ENCODE results near the gene PRDM2. TPM values are rescaled to one million over a fixed set of nuclear protein-coding genes. Genes with fewer than 3 reads are reported as not detected.

PRDM2 gene
- total RNA-seq, 5 donors from 2014 or later (not counting 1 experiment from before 2014, with no cell fraction given): 93.3 to 162 (median 99.4) TPM

- ATAC-seq (replicated peaks in 1 of 4) (no peak), DNase-seq (no peak)
- ChIA-PET POLR2A (interaction anchor here in 1 of 2 donors (1.1 kb wide), 1 partner anchor 9 kb away, joined by 5 read pairs; no protein-coding TSS in a partner anchor), CTCF (no interaction called here)
- peaks cover 0 to 9% of the 10 kb centered on the region in 2 donors for H3K36me3 ChIP-seq (ENCODE audit: control insufficient read depth in 2 of 2, extremely low read depth in 1 of 2, insufficient read depth in 1 of 2, low read length in 1 of 2)
- peaks cover 26 to 43% (median 32%) of the 10 kb centered on the region in 3 donors for H3K4me1 Mint-ChIP-seq
- peaks cover 4 to 18% of the 10 kb centered on the region in 2 experiments for H3K4me1 ChIP-seq (ENCODE audit: control insufficient read depth in 1 of 2, extremely low read depth in 1 of 2, insufficient read depth in 2 of 2, low read length in 2 of 2)
- no peak overlapping the region for H3K4me3 Mint-ChIP-seq
- no peaks in the 10 kb centered on the region for H3K27me3 ChIP-seq (replicated peaks in 1 of 2; ENCODE audit: control insufficient read depth in 2 of 2, extremely low read depth in 1 of 2, insufficient read depth in 2 of 2, low read length in 1 of 2)
- H3K27ac Mint-ChIP-seq: peak overlapping the region in 1 of 2 donors; percentile 41
- no CpG with 5 or more reads among the region's 3 CpGs for WGBS (ENCODE audit: insufficient coverage)
- H3K27ac ChIP-seq (ENCODE audit: low read length): no peak overlapping the region
- no peaks in the 10 kb centered on the region for H3K27me3 Mint-ChIP-seq
- H3K9me3 ChIP-seq: no peaks in the 10 kb centered on the region
- peaks cover 35% of the 10 kb centered on the region for H3K36me3 Mint-ChIP-seq
- H3K4me3 ChIP-seq (ENCODE audit: control insufficient read depth in 1 of 2, extremely low read depth in 1 of 2, low read length in 1 of 2): no peak overlapping the region
- no peaks in the 10 kb centered on the region for H3K9me3 Mint-ChIP-seq
These were observed 46.4 kb downstream of the PRDM2 start for GRCh38 chr1:13746342-13746741.

GRCh38 chr1:13748610-13749505 is 48.9 kb downstream of the PRDM2 start:
- ATAC-seq (replicated peaks in 1 of 4) (peak; percentile 89 to 92 (median 90)), DNase-seq (peak; percentile 90 to 98 (median 96))
- Mint-ChIP-seq H3K36me3 (peaks cover 31% of the 10 kb centered on the region), H3K27ac (peak overlapping the region; percentile 87 to 94), H3K4me1 (peaks cover 51 to 63% (median 53%) of the 10 kb centered on the region in 3 donors), H3K27me3 (no peaks in the 10 kb centered on the region), H3K9me3 (no peaks in the 10 kb centered on the region), H3K4me3 (peak overlapping the region; percentile 82 to 94 (median 87))
- 3% methylated on average over 78 of the region's 83 CpGs for WGBS (ENCODE audit: insufficient coverage)
- no peaks in the 10 kb centered on the region for H3K27me3 ChIP-seq (replicated peaks in 1 of 2; ENCODE audit: control insufficient read depth in 2 of 2, extremely low read depth in 1 of 2, insufficient read depth in 2 of 2, low read length in 1 of 2)
- peaks cover 23 to 26% of the 10 kb centered on the region in 2 experiments for H3K4me1 ChIP-seq (ENCODE audit: control insufficient read depth in 1 of 2, extremely low read depth in 1 of 2, insufficient read depth in 2 of 2, low read length in 2 of 2)
- H3K27ac ChIP-seq (ENCODE audit: low read length): peak overlapping the region; percentile 87
- no peaks in the 10 kb centered on the region for H3K9me3 ChIP-seq
- POLR2A ChIA-PET: interaction anchor here (0.5 to 1.6 kb wide), 18 partner anchors 9 to 48 kb away, joined by 3 to 46 read pairs (median 4); no protein-coding TSS in a partner anchor
- H3K4me3 ChIP-seq (ENCODE audit: control insufficient read depth in 1 of 2, extremely low read depth in 1 of 2, low read length in 1 of 2): peak overlapping the region; percentile 11 to 59
- CTCF ChIA-PET: interaction anchor here in 1 of 2 donors (0.6 to 3.1 kb wide), 12 partner anchors 9 to 80 kb away, joined by 3 to 17 read pairs (median 5); no protein-coding TSS in a partner anchor
- peaks cover 0 to 7% of the 10 kb centered on the region in 2 donors for H3K36me3 ChIP-seq (ENCODE audit: control insufficient read depth in 2 of 2, extremely low read depth in 1 of 2, insufficient read depth in 1 of 2, low read length in 1 of 2)

- DNase-seq: peak in 31 of 35 experiments; percentile 8 to 61 (median 35)
- Histone ChIP-seq H3K9me3 (no peaks in the 10 kb centered on the region), H3K4me3 (ENCODE audit: control insufficient read depth in 1 of 2, extremely low read depth in 1 of 2, low read length in 1 of 2) (peak overlapping the region; percentile 59 to 72), H3K27me3 (replicated peaks in 1 of 2; ENCODE audit: control insufficient read depth in 2 of 2, extremely low read depth in 1 of 2, insufficient read depth in 2 of 2, low read length in 1 of 2) (no peaks in the 10 kb centered on the region), H3K36me3 (ENCODE audit: control insufficient read depth in 2 of 2, extremely low read depth in 1 of 2, insufficient read depth in 1 of 2, low read length in 1 of 2) (peaks cover 0 to 16% of the 10 kb centered on the region in 2 donors), H3K4me1 (ENCODE audit: control insufficient read depth in 1 of 2, extremely low read depth in 1 of 2, insufficient read depth in 2 of 2, low read length in 2 of 2) (peaks cover 28 to 32% of the 10 kb centered on the region in 2 experiments), H3K27ac (ENCODE audit: low read length) (peak overlapping the region; percentile 31)
- H3K36me3 Mint-ChIP-seq: peaks cover 31% of the 10 kb centered on the region
- H3K4me3 Mint-ChIP-seq: peak overlapping the region; percentile 87 to 96 (median 95)
- peak; percentile 9 to 47 (median 40) for ATAC-seq (replicated peaks in 1 of 4)
- no peaks in the 10 kb centered on the region for H3K27me3 Mint-ChIP-seq
- H3K27ac Mint-ChIP-seq: peak overlapping the region; percentile 83 to 87
- H3K4me1 Mint-ChIP-seq: peaks cover 60 to 67% (median 61%) of the 10 kb centered on the region in 3 donors
- ChIA-PET CTCF (interaction anchor here in 1 of 2 donors (0.6 to 3.1 kb wide), 9 partner anchors 8 to 49 kb away, joined by 3 to 17 read pairs (median 5); no protein-coding TSS in a partner anchor), POLR2A (interaction anchor here (0.7 to 1.6 kb wide), 15 partner anchors 8 to 49 kb away, joined by 3 to 46 read pairs (median 4); no protein-coding TSS in a partner anchor)
- under 1% methylated on average over 81 of the region's 81 CpGs for WGBS (ENCODE audit: insufficient coverage)
- no peaks in the 10 kb centered on the region for H3K9me3 Mint-ChIP-seq
These were observed 49.8 kb downstream of the PRDM2 start for GRCh38 chr1:13749543-13750341.

- Mint-ChIP-seq H3K4me3 (peak overlapping the region; percentile 28 to 95 (median 87)), H3K36me3 (peaks cover 29% of the 10 kb centered on the region), H3K9me3 (no peaks in the 10 kb centered on the region), H3K27me3 (no peaks in the 10 kb centered on the region), H3K27ac (no peak overlapping the region), H3K4me1 (peaks cover 72 to 77% (median 73%) of the 10 kb centered on the region in 3 donors)
- 85% methylated on average over 5 of the region's 5 CpGs for WGBS (ENCODE audit: insufficient coverage)
- no peaks in the 10 kb centered on the region for H3K27me3 ChIP-seq (replicated peaks in 1 of 2; ENCODE audit: control insufficient read depth in 2 of 2, extremely low read depth in 1 of 2, insufficient read depth in 2 of 2, low read length in 1 of 2)
- ChIA-PET CTCF (interaction anchor here in 1 of 2 donors (0.6 to 1.3 kb wide), 5 partner anchors 9 to 1164 kb away, joined by 3 to 6 read pairs (median 3); no protein-coding TSS in a partner anchor), POLR2A (interaction anchor here (0.6 to 1.3 kb wide), 4 partner anchors 9 to 49 kb away, joined by 3 to 7 read pairs (median 4); no protein-coding TSS in a partner anchor)
- H3K9me3 ChIP-seq: no peaks in the 10 kb centered on the region
- no peak overlapping the region for H3K4me3 ChIP-seq (ENCODE audit: control insufficient read depth in 1 of 2, extremely low read depth in 1 of 2, low read length in 1 of 2)
- no peak overlapping the region for H3K27ac ChIP-seq (ENCODE audit: low read length)
- H3K4me1 ChIP-seq (ENCODE audit: control insufficient read depth in 1 of 2, extremely low read depth in 1 of 2, insufficient read depth in 2 of 2, low read length in 2 of 2): peaks cover 32 to 41% of the 10 kb centered on the region in 2 experiments
- DNase-seq: no peak
- H3K36me3 ChIP-seq (ENCODE audit: control insufficient read depth in 2 of 2, extremely low read depth in 1 of 2, insufficient read depth in 1 of 2, low read length in 1 of 2): peaks cover 0 to 17% of the 10 kb centered on the region in 2 donors
- no peak for ATAC-seq (replicated peaks in 1 of 4)
These were observed 51.5 kb downstream of the PRDM2 start for GRCh38 chr1:13751458-13751871.

- H3K36me3 Mint-ChIP-seq: peaks cover 29% of the 10 kb centered on the region
These were observed 52.0 kb downstream of the PRDM2 start for GRCh38 chr1:13751985-13752384.

More at GRCh38 chr1:13751985-13752384, 52.0 kb downstream of the PRDM2 start:
- DNase-seq: no peak
- peak overlapping the region in 2 of 3 donors; percentile 28 to 87 for H3K4me3 Mint-ChIP-seq
- no peak overlapping the region for H3K4me3 ChIP-seq (ENCODE audit: control insufficient read depth in 1 of 2, extremely low read depth in 1 of 2, low read length in 1 of 2)
- H3K4me1 Mint-ChIP-seq: peaks cover 75 to 80% (median 78%) of the 10 kb centered on the region in 3 donors
- ATAC-seq (replicated peaks in 1 of 4): no peak
- peaks cover 0 to 17% of the 10 kb centered on the region in 2 donors for H3K36me3 ChIP-seq (ENCODE audit: control insufficient read depth in 2 of 2, extremely low read depth in 1 of 2, insufficient read depth in 1 of 2, low read length in 1 of 2)
- H3K27ac Mint-ChIP-seq: no peak overlapping the region
- no peaks in the 10 kb centered on the region for H3K9me3 ChIP-seq
- no peak overlapping the region for H3K27ac ChIP-seq (ENCODE audit: low read length)
- WGBS (ENCODE audit: insufficient coverage): 100% methylated on average over 3 of the region's 7 CpGs
- H3K4me1 ChIP-seq (ENCODE audit: control insufficient read depth in 1 of 2, extremely low read depth in 1 of 2, insufficient read depth in 2 of 2, low read length in 2 of 2): peaks cover 37 to 43% of the 10 kb centered on the region in 2 experiments
- ChIA-PET CTCF (interaction anchor here in 1 of 2 donors (0.8 to 1.3 kb wide), 3 partner anchors 9 to 1165 kb away, joined by 3 to 6 read pairs (median 3); no protein-coding TSS in a partner anchor), POLR2A (interaction anchor here (0.7 to 1.3 kb wide), 4 partner anchors 8 to 49 kb away, joined by 4 to 12 read pairs (median 6); no protein-coding TSS in a partner anchor)
- no peaks in the 10 kb centered on the region for H3K9me3 Mint-ChIP-seq
- no peaks in the 10 kb centered on the region for H3K27me3 ChIP-seq (replicated peaks in 1 of 2; ENCODE audit: control insufficient read depth in 2 of 2, extremely low read depth in 1 of 2, insufficient read depth in 2 of 2, low read length in 1 of 2)
- no peaks in the 10 kb centered on the region for H3K27me3 Mint-ChIP-seq
